CD4-positive, alpha-beta T cell treated with Interleukin-17A for 4 hours (primary cell): ENCODE data around the gene NDOR1.

Experiments
- DNase-seq: peaks from one replicate; pipeline ENCODE4 v3.0.0-alpha.2; 2020; ENCODE audit warnings: mixed read lengths

NDOR1 gene

DNA sequence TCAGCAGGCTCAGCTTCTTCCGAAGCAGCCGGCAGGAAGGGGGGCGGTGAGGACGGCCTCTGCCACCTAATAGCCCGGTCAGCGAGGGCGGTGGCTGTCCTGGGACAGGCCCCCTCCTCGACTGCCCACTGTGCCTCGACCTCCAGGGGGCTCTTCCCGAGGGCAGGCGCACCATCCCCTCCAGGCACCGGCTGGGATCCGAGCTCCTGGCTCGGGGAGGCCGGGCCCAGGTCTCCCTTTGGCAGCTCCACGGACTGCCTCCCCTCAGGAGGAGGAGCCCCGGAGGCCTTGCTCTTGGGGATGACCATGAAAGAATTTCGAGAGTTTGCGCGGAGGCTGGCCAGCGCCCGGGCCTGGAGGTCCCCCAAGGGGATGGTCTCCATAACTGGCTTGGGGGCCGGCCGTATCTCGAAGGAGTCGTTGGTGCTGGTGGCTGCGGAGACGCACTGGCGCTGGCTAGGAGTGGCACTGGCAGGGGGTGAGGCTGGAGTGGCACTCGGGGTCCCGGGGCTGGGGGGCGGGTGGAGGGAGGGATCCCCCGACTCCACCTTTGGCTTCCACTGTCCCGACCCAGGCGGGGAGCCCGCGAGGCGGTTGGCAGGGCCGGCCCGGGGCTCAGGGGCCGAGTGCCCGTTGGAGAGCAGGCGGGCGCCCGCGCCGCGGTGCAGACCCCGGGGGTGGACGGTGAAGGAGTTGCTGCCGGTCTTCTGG is 5.9 kb upstream of the NDOR1 start:
- DNase-seq: no peak

DNA sequence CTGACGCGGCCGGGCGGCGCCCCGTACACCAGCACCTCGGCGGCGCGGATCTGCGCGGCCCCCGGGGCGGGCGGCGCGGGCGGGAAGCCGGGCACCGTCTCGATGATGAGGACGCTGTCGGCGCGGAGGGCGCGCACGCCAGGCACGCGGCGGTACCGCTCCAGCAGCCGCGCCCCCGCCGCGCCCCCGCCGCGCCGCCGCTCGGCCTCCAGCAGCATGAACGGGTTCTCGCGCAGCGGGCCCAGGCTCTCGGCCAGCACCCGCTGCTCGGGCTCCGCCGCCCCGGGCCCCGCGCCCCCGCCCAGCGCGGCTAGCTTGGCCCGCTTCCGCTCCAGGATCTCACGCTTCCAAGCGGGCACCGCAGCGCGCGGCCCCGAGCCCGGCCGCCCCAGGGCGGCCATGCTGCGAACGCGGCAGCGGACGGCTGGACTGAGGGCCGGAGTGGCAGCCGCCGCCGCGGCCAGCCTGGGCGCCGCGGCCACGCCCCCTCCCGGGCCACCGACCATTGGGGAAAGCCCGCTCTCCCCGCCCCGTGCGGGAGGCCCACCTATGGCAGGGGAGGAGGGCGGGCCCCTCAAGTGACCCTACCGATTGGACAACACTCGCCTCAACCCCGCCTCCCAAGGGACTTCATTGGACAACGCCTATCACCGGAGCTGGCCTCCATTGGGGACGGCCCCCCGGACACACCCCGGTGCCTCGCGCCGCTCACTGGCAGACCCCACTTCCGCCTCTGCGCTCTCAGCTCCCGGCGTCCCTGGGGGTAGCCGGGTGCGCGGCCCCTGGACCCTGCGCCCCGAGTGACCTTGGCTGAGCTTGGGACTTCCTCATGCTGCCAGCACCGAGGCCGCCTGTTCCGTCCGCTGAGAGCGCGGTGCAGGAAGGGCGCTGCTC is 4.9 kb upstream of the NDOR1 start, which contains the start of gene TPRN:
TSS of gene TPRN (minus strand) at position 431 of the 894 bp plus-strand sequence. CDS start at position 401, 30 bp downstream.
- DNase-seq: peak; percentile 99

DNA sequence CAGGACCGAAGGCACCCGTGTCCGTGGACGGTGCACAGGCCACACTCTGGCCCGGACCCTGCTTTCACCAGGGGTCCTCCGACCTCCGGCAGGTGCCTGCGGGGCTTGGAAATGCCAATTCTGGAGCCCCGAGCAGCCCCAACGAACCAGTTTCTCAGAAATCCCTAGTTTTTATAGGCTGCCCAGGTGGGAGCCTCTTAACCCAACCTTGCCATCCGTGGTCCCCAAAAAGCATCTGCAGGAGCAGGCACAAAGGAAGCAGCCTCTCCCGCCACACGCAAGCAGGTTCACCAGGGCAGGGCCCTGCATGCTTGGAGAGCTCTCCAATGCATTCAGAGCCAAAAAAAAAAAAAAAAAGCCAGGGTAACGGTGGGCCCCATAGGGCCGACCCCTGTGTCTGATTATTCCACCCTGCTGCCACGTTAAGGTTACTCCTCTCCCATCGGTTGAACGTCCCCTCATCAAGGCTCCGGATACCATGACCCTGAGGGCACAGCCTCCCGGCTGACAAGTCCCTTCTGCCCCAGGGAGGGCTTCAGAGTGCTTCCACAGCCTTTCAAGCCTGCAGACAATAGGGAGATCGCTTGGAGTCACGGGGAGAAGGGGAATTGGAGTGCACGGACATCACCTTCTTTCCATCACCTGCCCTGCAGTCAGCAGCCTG is 4.2 kb upstream of the NDOR1 start:
- DNase-seq: no peak

DNA sequence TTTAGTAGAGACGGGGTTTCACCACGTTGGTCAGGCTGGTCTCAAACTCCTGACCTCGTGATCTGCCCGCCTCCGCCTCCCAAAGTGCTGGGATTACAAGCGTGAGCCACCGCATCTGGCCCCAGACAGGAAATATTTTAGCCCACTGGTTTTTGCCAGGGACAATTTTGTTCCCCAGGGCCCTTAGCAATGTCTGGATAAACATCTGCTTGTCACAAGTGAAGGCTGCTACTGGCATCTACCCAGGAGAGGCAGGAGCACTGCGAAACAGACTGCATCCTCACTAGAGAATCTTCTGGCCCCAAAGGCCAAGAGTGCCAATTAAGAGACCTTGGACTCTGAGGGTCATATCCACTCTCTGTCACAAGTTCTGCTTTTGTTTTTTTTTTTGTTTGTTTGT is 2.5 kb upstream of the NDOR1 start:
- DNase-seq: no peak

DNA sequence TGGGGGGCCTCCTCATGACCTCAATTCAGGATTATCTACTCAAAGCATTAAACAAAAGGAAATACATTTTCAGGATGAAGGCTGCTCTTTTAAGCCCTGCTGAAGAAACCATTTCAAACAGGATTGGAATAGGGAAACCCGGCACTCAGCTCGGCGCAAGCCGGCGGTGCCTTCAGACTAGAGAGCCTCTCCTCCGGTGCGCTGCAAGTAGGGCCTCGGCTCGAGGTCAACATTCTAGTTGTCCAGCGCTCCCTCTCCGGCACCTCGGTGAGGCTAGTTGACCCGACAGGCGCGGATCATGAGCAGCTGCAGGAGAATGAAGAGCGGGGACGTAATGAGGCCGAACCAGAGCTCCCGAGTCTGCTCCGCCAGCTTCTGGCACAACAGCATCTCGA is 772 bp upstream of the NDOR1 start:
- no peak for DNase-seq

DNA sequence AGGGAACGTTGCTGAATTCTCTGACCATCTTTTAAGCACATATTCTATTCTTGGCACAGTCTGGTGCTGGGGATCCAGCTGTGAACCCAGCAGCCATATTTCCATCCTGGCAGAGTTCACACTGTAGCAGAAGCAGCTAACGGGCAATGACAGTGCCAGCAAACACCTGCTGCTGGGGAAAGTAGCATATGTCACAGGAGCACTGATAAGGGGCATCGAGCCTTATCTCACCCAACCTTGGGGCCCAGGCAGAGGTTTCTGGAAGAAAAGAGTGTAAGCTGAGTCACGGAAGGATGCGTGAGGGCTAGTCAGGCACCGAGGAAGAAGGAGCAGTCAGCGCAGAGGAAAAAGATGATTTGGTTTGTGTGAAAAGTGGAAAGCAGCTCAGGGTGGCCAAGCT is 1.1 kb downstream of the NDOR1 start:
- DNase-seq: no peak

DNA sequence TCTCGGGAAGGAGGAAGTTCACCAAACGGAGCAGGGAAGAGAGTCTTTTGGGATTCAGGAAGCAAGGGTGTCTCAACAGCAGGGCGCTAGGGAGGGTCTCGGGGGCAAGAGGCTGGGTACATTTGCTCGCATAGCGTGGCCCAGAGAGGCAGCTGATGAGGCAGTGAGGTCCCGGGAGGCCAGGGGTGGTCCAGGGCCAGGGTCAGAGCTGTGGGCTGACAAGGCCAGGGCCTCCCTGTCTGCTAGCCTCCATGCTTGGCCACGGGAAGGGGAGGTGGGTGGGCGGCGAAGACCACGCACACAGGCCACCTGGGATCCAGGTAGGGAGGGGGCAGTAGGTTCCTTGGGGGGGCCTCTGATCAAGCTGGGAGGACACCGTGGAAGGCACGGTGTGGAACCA is 6.0 kb downstream of the NDOR1 start:
- DNase-seq: no peak

DNA sequence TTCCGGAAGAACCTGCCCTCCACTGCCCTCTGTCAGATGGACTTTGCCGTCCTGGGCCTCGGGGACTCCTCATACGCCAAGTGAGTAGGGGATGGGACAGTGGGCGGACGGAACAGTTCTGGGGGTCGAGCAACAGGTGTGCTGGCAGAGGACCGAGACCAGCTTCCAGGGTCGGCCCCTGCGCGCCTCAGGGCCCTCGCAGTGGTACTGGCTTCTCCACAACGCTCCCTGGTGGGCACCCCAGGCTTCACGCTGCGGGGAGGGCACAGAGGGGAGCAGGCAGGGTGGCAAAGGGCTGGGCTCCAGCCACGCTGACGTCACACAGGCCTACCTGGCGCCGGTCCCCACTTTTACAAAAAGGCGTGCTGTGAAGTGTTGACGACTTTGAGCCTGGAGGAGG is 7.0 kb downstream of the NDOR1 start:
- no peak for DNase-seq

DNA sequence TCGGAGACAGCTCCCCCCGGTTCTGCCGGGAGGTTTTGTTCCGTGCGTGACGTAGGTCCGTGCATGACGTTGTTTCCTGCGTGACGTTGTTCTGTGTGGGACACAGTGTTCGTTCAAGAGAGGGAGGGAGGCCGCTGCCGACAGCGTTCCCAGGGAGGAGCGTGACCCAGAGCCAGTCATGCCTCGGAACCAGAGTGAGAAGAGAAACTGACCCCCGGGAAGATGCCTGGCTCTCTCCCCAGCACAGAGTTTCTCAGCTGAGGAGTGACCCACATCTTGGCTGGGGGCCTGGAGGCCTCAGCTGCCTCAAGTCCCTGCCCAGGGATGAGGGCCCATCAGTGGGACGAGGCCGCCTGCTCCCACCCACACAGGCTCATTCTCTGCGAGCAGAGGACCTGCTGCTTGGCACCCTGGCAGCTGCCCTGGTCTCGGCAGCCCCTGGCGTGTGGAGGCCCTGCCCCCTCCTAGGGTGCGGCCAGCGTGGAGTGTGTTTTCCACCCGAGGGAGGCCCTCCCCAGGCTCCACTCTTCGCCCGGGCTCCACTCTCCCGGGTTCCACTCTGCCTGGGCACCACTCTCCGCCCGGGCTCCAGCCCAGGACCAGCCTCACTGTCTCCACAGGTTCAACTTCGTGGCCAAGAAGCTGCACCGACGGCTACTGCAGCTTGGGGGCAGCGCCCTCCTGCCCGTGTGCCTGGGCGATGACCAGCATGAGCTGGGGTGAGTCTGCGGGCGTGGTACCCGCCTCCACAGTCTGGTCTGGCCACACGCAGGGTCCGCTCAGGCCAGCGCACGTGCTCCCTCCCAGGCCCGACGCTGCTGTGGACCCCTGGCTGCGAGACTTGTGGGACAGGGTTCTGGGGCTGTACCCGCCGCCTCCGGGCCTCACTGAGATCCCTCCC is 7.9 kb downstream of the NDOR1 start:
- no peak for DNase-seq

DNA sequence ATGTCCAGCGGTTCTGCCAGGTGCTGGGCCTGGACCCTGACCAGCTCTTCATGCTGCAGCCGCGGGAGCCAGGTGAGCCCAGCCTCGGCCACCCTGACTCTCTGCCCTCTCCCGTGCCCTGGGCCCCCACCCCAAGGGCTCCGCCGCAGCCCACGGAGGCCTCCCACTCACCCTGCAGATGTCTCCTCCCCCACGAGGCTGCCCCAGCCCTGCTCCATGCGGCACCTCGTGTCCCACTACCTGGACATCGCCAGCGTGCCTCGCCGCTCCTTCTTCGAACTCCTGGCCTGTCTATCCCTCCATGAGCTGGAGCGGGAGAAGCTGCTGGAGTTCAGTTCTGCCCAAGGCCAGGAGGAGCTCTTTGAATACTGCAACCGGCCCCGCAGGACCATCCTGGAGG is 9.1 kb downstream of the NDOR1 start:
- DNase-seq: no peak

DNA sequence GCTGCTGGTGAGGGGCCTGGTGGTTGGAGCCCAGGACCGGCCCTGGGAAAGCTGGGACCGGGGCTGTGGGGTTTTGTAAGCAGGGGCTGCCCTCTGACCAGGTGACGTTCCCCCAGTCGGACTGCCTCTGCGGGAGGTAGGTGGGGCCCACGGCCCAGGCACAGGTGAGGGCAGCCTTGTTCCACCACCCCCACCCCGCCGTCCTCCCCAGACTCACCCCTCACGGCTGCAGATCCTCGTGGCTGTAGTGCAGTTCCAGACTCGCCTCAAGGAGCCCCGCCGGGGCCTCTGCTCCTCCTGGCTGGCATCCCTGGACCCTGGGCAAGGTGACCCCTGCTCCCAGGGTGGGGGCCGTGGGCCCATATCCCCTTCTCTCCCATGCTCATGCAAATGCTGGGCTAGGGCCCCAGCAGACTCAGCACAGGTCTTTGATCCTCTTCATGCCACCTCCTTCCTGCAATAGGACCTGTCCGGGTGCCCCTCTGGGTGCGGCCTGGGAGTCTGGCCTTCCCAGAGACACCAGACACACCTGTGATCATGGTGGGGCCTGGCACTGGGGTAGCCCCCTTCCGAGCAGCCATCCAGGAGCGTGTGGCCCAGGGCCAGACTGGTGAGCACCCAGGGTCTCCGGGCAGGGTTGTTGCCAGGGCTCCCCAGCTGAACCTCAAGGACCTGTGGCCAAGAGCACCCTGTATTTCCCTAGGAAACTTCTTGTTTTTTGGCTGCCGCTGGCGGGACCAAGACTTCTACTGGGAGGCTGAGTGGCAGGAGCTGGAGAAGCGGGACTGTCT is 9.9 kb downstream of the NDOR1 start:
- DNase-seq: no peak

DNA sequence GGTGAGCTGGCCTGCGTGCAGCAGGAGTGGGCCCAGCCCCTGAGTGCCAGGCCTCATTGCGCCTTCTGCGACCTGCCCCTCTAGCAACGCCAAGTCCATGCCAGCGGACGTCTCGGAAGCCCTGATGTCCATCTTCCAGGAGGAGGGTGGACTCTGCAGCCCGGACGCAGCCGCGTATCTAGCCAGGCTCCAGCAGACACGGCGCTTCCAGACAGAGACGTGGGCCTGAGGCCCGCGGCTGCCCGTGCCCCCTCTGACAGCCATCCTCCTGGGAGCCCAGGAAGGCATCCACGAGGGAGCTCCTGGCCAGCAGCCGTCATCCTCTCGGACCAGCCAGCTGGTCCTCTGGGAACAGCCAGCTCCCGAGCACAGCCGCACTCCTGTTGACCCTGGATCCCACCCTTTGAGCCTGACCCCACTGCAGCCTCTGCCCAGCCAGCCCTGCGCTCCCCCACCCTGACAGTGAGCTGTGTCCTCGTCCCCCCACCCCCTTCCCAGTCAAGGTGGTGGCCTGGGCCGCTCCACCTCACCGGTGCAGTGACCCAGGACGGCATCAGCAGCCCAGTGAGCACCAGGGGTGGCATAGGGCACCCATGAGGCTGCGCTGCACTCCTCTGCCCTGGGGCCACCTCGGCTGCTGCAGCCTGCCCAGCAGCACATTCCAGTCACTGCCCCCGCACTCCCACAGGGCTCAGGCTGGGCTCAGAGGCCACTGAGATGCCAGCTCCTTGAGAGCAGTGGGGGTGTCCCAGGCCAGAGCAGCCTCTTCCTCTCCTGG is 10.9 kb downstream of the NDOR1 start:
- no peak for DNase-seq

DNA sequence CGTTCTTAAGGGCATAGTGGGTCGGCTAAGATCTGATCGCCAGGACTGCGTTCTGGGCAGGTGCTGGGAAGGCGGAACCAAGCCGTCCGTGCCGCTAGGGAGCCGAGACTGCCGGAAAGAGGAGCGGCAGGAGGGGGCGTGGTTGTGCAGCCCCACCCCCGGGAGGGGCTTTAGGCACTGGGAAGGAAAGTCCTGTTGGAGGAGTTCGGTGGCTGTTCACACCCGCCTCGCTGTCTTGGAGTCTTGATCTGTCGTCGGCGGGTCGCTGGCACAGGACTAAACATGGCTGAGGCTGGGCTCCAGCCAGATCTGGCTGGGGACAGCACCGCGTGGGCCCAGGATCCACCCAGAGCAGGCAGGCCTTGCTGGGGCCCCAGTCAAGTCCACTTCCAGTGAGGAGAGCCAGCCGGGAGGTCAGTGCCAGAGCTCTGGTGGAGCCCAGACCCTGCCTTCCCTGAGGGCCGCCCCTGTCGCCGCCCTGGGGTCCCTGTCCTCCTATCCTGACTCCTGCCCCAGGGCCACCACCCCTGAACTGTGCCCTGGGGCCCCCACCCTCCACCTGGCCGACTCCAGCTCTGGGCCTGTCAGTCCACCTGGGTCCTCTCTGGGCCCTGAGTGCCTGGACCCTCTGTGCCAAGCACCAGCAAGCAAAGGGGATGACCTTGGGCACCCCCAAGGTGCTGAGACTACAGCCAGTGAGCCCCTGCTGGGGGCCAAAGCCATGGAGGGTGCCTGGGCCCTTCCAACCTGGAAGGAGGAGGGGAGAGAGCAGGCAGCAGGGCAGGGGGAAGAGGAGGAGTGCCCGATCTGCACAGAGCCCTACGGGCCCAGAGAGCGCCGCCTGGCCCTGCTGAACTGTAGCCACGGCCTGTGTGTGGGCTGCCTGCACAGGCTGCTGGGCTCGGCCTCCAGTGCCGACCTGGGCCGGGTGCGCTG is 12.0 kb downstream of the NDOR1 start:
- peak; percentile 40 for DNase-seq

DNA sequence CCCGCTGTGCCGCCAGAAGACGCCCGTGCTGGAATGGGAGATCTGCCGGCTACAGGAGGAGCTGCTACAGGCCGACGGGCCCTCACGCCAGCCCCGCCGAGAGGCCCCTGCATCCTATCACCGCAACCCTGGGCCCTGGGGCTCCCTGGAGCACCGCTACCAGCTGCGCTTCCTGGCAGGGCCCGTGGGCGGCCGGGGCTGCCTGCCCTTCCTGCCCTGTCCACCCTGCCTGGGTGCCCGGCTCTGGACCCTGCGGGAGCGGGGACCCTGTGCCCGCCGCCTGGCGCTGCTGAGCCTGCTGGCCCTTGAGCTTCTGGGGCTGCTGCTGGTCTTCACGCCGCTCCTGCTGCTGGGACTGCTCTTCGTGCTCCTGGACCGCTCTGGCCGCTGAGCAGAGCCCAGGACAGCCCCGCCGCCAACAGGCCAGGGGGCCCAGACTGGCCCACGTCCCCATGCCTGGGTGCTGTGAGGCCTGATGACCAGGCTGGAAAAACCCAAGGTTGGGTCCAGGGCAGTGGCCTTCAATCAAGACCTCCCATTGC is 12.8 kb downstream of the NDOR1 start:
- DNase-seq: no peak

DNA sequence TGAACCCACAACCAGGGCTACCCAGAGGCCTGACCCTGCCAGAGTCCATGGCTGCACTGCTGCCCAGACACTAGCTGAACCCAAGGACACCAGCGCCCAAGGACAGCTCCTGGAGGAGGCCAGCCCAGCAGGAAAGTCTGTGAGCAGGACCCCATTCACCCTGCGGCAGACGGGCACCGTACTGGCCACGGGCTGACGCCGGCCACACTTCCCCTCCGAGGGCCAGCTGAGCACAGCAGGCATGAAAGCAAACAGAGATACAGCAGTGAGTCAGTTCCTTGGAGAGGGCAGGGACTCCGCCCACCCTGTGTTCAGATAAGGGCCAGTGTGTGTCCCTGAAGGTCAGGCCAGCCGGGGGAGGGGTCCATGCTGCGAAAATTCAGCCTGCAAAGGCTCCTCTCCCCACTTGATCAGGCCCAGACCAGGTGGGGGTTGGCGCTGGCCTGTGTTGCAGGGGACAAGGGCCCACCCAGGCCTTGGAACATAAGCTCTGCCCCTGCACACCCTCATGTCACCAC is 13.3 kb downstream of the NDOR1 start:
- no peak for DNase-seq

DNA sequence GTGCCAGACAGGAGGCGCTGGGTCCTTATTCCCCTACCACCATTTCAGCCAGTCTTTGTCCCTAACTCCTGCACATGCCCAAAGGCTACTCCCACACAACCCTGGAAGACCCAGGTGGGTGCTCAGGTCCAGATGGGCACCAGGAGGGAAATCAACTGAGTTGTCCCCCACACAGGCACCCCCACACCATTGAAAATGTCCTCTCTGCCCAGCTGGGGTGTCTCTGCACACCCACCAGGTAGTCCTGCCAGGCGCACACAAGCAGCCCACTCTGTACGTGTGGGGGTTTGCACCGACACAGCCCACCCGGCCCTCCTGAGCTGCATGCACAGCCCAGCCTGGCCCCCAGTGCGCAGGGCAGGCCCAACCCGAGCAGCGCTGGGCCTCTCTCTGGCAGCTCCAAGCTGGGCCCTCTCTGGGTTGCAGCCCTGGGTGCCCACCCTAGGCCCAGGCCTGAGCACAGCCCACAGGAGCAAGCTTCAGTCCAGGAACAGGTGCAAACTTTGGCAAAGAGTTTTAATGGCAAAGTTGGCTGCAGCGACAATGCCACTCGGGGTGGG is 14.3 kb downstream of the NDOR1 start:
- DNase-seq: no peak

DNA sequence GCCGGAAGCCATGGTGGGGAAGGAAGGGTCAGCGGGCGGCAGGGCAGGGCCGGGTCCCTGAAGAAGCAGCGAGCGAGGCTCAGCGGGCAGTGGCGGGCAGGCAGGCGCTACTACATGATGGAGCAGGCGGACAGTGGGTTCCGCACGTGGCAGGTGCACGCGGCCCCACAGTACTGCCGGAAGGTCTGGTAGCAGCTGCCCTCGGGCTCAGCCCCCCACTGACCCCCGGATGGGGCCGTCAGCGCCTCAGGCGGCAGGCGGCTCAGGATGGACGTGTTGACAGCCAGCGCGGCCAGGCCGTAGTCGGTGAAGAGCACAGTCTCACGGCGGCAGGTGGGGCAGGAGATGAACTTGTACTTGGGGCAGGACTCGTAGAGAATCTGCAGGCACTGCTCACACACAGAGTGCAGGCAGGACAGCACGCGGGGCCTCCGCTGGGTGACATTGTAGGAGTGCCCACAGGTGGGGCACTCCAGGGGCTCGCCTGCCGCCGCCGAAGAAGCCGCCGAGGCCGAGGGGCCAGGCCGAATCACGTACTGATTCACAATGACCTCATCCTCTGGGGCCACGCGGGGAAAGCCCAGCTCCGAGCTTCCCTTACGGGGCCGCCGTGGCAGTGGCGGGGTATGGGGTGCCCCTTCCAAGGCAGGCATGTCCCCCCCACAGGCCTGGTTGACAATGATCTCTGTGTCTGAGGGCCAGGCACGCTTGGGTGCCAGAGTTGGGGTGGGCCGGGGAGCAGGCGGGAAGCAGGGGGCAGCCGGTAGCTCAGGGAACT is 15.0 kb downstream of the NDOR1 start:
- no peak for DNase-seq

DNA sequence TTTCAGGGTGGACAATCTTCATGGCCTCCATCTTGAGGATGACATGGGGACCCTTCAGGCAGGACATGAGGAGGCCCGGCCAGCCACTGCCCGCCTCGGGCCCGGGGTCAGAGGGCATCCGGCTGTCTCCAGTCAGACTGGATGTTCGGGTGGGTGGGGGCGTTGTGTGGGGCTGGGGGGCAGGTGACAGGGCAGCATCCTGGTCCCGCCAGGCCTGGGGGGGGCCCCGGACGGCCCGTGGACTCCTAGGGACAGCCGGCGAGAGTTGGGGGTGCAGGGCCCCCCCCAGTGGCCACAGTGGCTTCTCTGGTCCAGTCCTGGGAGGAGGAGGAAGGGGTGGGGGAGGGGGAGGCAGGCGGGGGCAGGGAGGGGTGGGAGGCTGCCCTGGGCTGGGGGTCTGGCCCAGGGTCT is 15.6 kb downstream of the NDOR1 start:
- DNase-seq: no peak
